Adrenal gland (tissue), 12 donors: ENCODE results near the gene CCDC187. TPM values are rescaled to one million over a fixed set of nuclear protein-coding genes. Genes with fewer than 3 reads are reported as not detected.

Experiments
- DNase-seq, 7 donors: peaks; one replicate each; pipeline ENCODE4 v3.0.0-alpha.2; 2019 to 2020
- H3K27ac ChIP-seq, 5 donors: fragments of 200-600 bp; sonication (generic) in 4 of 5; 1 replicate in 3 of 5; 2 replicates in 2 of 5; pipeline versions ENCODE4 v1.5.1 to v1.8.0; 2016 to 2020; ENCODE audit warnings: mild to moderate bottlenecking in 1 of 5
- H3K27me3 ChIP-seq: fragments of 200-600 bp; 2 replicates; pipeline ENCODE4 v1.8.0; 2021
- H3K36me3 ChIP-seq, 2 donors: fragments of 200-600 bp; replicated peaks in 1 of 2; 1 replicate in 1 of 2; 2 replicates in 1 of 2; pipeline versions ENCODE4 v1.5.1 to v1.8.0; 2018 to 2022
- H3K4me1 ChIP-seq, 2 donors: fragments of 200-600 bp; replicated peaks in 1 of 2; 1 replicate in 1 of 2; 2 replicates in 1 of 2; pipeline versions ENCODE4 v1.5.1 to v1.8.0; 2018 to 2021
- H3K4me3 ChIP-seq, 4 donors: fragments of 200-600 bp; sonication (generic) in 3 of 4; one replicate each; pipeline ENCODE4 v1.5.1; 2016 to 2018
- H3K9me3 ChIP-seq, 3 donors: fragments of 200-600 bp; sonication (generic) in 1 of 3; replicated peaks in 1 of 3; 1 replicate in 2 of 3; 2 replicates in 1 of 3; pipeline versions ENCODE4 v1.5.1 to v1.8.0; 2016 to 2021
- CTCF ChIP-seq, 6 experiments: fragments of 450-650 bp in 4 of 6; fragments of 200-600 bp in 2 of 6; sonication (generic) in 1 of 6; IDR thresholded peaks; 1 replicate in 5 of 6; 2 replicates in 1 of 6; pipeline versions ENCODE4 v1.5.1 to v1.8.0; 2016 to 2021; ENCODE audit warnings: antibody characterized with exemption in 6 of 6, mild to moderate bottlenecking in 2 of 6, moderate library complexity in 1 of 6
- POLR2A ChIP-seq, 2 donors: fragments of 450-650 bp; IDR thresholded peaks; one replicate each; pipeline ENCODE4 v1.6.1; 2017; ENCODE audit warnings: antibody characterized with exemption in 2 of 2, mild to moderate bottlenecking in 2 of 2, moderate library complexity in 1 of 2
- WGBS, 4 donors: extraction: QIAGEN DNeasy Blood & Tissue Kit in 2 of 4; methylation state at CpG; one replicate each; pipeline versions ENCODE4 v1.1.5 to v1.1.7; 2013 to 2017; 5-methylcytosine and 5-hydroxymethylcytosine counted together
- intact Hi-C, 2 donors: fragments of 100-400 bp; cut with DNase I; formaldehyde crosslinking; loops; one replicate each; pipeline versions ENCODE4 v1.14.1 to v1.15.0; 2022 to 2023
- polyA plus RNA-seq, 3 donors: library from polyadenylated mRNA; stranded (reverse); fragments of 200-250 nt in 2 of 3; fragments of 350-450 nt in 1 of 3; fragmentation: Illumina TruSeq in 1 of 3; extraction: RNeasy Lipid Tissue Mini Kit (QIAGEN cat#74804) in 1 of 3; gene quantifications; one replicate each; pipeline ENCODE4 v1.2.3, GENCODE V29; 2013 to 2014
- total RNA-seq, 9 donors: library from RNA; depleted of rRNA in 4 of 9; stranded (reverse); fragments of >200 nt in 4 of 9; fragments of 120-200 nt in 1 of 9; fragmentation: NEBNext Ultra II Directional in 1 of 9; extraction: Animal tissue kit (Norgen Biotek cat#: 25700) in 1 of 9; gene quantifications; one replicate each; pipeline versions ENCODE4 v1.1.0 to v1.2.4, GENCODE V29; 2013 to 2023
- donor health status: healthy with polysubstance abuse.
- donor health status: Bipolar disorder and iron deficiency.
- donor health status: DM: yes; HTN: yes; CAD: no.
- donor health status: DM: no; HTN: no; CAD: no.
- donor health status: DM: no; HTN: no; CAD: no.
- donor health status: DM: yes; HTN: yes; CAD: no.

Gene CCDC187
- total and polyA plus RNA-seq, 12 donors = under 0.01 to 0.44 (median 0.08) TPM; not detected in 1

- H3K9me3 ChIP-seq = no peaks in the 10 kb centered on the region
- H3K27ac ChIP-seq = no peak overlapping the region
- H3K27me3 ChIP-seq = no peaks in the 10 kb centered on the region
- no peak for DNase-seq
- intact Hi-C loops = no loop called here
- no peaks in the 10 kb centered on the region for H3K36me3 ChIP-seq
- TF ChIP-seq CTCF (IDR thresholded peaks at IDR 0.05) = no peak
- no peak for TF ChIP-seq POLR2A (IDR thresholded peaks at IDR 0.05)
- no peaks in the 10 kb centered on the region for H3K4me1 ChIP-seq
- WGBS, 4 donors = 86 to 89% (median 87%) methylated on average over 31 to 33 of the region's 33 CpGs
- no peak overlapping the region for H3K4me3 ChIP-seq
Observed at GRCh38 chr9:136229096-136230065, 74.5 kb downstream of the CCDC187 start.

GRCh38 chr9:136228107-136228875, 75.6 kb downstream of the CCDC187 start:
- TF ChIP-seq POLR2A (IDR thresholded peaks at IDR 0.05) (no peak), CTCF (IDR thresholded peaks at IDR 0.05) (no peak)
- Histone ChIP-seq H3K36me3 (peaks cover 0 to 5% of the 10 kb centered on the region in 2 donors), H3K27ac (no peak overlapping the region), H3K4me1 (no peaks in the 10 kb centered on the region), H3K4me3 (no peak overlapping the region), H3K9me3 (no peaks in the 10 kb centered on the region), H3K27me3 (no peaks in the 10 kb centered on the region)
- WGBS, 4 donors = 83 to 84% (median 84%) methylated on average over 13 to 18 of the region's 18 CpGs
- no peak for DNase-seq
- intact Hi-C loops = no loop called here

GRCh38 chr9:136226680-136227407, 77.0 kb downstream of the CCDC187 start:
- TF ChIP-seq CTCF (IDR thresholded peaks at IDR 0.05) = no peak
- TF ChIP-seq POLR2A (IDR thresholded peaks at IDR 0.05) = no peak
- intact Hi-C loops = no loop called here
- Histone ChIP-seq H3K36me3 (peaks cover 0 to 5% of the 10 kb centered on the region in 2 donors), H3K27me3 (no peaks in the 10 kb centered on the region), H3K9me3 (no peaks in the 10 kb centered on the region), H3K4me3 (no peak overlapping the region), H3K4me1 (no peaks in the 10 kb centered on the region), H3K27ac (no peak overlapping the region)
- DNase-seq = no peak
- 85 to 90% (median 88%) methylated on average over 24 to 30 of the region's 30 CpGs for WGBS, 4 donors
